ENCODE results near the gene RCOR3.
A peak's percentile ranks its signal among the peaks of the same experiment; 100 is the strongest.
"Not testable (repeated sequence)": the region's sequence is repeated elsewhere in the genome, so short reads cannot be mapped to it uniquely, and the experiment has no call there.

RCOR3 gene

DNA sequence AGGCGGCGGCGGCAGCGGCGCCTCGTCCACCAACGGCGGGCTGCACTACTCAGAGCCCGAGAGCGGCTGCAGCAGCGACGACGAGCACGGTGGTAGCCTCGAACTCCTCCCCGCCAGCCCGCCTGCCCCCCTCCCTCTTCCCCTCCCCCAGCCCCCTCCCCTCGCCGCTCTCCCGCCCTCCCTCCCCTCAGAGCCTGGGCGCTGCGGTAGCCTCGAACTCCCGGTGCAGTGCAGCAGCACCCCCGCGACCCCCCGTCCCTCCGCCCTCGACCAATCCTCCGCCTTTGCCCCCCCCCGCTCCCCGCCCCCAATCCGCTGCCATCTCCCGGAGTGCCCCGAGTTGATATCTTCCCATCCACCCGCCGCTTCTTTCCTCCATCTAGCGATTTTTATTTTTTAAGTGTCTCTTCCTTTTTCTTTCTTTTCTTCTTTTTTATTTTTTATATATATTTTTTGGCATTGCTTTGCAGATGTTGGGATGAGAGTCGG lies 516 bp downstream of the RCOR3 start:
- peak in 1 of 2 donors; percentile 33 for DNase-seq (ENCODE audit: low read depth in 1 of 2, low spot score in 1 of 2)

DNA sequence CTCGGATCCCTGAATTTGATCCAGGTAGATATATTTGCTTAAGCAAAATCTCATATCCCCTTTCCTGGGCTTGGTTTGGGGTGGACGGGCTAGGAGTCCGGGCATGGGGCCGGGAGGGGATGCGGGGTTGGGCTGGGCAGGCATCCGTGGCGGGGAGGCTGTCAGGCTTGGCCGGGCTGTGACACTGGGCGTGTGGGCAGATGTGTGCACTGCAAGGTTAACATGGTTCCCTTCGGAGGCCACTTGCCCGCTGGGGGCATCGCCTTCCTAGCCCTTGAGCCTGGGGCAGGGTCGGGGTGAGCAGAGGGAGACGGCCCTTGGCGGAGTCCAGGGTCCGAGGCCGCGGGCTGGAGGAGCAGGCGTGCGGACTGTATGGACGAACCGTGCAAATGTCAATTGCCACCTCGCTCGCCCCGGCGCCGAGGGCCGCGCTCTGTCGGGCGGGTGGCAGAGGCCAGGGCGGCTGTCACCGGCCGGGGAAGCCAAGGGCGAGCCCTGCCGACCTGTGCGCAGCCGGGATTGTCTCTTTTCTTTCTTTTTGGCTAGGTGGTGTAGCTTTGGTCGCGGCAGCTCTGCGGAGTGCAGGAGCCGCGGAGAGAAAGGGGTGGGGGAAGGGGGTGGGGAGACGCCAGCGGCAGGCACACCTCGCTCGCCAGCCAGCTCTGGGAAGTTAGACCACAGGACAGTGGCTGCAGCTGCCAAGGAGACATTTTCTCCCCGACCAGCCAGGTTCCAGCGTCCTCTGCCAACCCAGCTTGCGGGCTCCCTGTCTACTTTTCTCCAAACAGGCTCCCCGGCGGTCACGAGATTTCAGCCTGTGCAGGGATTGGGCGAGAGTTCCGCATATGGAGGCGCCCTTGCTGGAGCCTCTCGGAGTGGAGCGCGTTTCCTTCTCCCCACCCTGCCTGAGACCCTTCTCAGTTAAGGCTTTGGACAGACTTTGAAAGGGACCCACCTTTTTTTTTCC lies 1.3 kb downstream of the RCOR3 start:
- peak; percentile 21 to 50 for DNase-seq (ENCODE audit: low read depth in 1 of 2, low spot score in 1 of 2)

GRCh38 chr1:211261229-211261628 lies 2.1 kb downstream of the RCOR3 start:
- no peak for DNase-seq (ENCODE audit: low read depth in 1 of 2, low spot score in 1 of 2)

DNA sequence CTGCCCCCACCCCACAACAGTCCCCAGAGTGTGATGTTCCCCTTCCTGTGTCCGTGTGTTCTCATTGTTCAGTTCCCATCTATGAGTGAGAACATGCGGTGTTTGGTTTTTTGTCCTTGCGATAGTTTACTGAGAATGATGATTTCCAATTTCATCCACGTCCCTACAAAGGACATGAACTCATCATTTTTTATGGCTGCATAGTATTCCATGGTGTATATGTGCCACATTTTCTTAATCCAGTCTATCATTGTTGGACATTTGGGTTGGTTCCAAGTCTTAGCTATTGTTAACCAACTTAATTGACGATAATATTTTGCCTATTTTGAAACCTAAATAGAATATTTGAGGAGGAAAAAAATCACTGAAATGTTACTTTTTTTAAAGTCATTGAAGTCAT lies 3.9 kb downstream of the RCOR3 start:
- DNase-seq (ENCODE audit: low read depth in 1 of 2, low spot score in 1 of 2), result not testable (repeated sequence)

DNA sequence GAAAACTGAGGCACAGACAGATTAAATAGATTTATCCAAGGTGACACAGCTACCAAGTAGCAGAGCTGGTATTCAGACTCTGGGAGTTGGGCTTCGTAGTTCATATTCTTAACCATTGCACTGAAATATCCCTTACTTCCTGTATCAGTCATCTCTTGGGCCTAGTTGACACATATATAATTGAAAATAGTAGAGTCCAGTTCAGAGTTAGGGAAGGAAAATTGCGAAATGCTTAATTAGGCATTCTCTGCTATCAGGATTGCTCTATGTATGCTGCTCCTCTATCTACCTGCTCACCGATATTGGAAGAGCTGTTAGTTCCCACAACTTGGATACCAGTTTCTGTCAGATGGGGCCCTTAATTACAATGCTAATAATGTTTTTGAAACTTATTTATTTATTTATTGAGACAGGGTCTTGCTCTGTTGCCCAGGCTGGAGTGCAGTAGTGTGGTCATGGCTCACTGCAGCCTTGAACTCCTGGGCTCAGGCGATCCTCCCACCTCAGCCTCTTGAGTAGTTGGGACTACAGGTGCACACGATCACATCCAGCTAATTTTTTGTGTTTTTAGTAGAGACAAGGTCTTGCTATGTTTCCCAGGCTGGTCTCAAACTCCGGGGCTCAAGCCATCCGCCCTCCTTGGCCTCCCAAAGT lies 8.2 kb downstream of the RCOR3 start:
- no peak for DNase-seq (ENCODE audit: low read depth in 1 of 2, low spot score in 1 of 2)

DNA sequence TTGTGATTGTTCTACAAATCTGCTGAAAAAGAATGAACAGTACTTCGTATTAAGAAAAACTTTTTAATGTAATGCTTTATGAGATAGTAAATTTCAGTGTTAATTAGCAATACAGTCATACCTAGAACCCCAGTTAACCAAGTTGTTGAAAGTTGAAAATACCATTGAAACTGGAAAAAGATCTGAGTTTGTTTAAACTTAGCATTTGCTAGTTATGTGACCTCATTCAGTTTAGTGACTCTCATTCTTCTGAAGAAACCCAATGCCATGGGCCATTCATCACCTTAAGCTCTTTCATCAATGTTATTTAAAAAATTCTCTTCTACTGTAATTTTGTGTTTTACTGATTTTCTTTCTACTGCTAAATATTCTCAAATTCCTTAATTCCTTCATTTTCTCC lies 20.2 kb downstream of the RCOR3 start:
- no peak for DNase-seq (ENCODE audit: low read depth in 1 of 2, low spot score in 1 of 2)

DNA sequence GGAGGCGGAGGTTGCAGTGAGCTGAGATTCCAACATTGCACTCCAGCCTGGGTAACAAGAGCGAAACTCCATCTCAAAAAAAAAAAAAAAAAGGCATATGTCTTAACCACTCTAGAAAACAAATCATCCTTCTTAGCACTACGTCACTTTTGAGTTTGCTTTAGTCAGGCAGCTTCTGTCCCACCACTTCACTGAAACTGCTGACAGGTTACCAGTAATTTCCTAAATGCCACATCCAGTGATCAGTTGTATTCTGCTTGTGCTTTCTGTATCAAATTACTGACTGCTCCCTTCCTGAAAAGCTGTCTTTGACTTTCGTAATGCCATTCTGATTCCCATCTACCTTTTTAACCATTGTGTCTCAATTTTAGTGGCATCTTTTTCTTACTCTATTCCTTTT lies 21.7 kb downstream of the RCOR3 start:
- no peak for DNase-seq (ENCODE audit: low read depth in 1 of 2, low spot score in 1 of 2)

- DNase-seq (ENCODE audit: low read depth in 1 of 2, low spot score in 1 of 2), result no peak
Measured at GRCh38 chr1:211281320-211282022, 22.3 kb downstream of the RCOR3 start.

- DNase-seq (ENCODE audit: low read depth in 1 of 2, low spot score in 1 of 2), result no peak
Measured at GRCh38 chr1:211282023-211282373, 22.8 kb downstream of the RCOR3 start.

- DNase-seq (ENCODE audit: low read depth in 1 of 2, low spot score in 1 of 2), result no peak
Measured at GRCh38 chr1:211285196-211285595, 26.0 kb downstream of the RCOR3 start.

- DNase-seq (ENCODE audit: low read depth in 1 of 2, low spot score in 1 of 2), result no peak
Measured at GRCh38 chr1:211287218-211287617, 28.1 kb downstream of the RCOR3 start.

GRCh38 chr1:211292411-211292810 lies 33.2 kb downstream of the RCOR3 start:
- DNase-seq (ENCODE audit: low read depth in 1 of 2, low spot score in 1 of 2), result no peak

DNA sequence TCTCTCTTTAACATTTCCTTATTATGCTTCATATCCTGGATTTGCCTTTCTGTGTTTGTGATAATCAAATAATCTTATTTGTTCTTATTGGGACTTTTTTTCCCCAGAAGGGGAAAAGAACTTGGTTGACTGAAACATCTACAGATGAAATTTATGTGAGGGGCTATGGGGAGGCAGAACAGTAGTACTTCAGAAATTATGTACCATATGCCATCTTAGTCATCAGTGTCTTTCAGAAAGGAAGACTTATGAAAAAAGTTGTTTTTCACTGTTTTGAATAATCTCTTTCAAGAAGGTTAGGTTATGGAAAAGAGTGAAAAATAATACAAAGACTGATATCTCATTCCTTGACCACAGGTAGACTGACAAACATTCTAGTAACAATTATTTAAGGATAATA lies 37.2 kb downstream of the RCOR3 start:
- DNase-seq (ENCODE audit: low read depth in 1 of 2, low spot score in 1 of 2), result no peak

GRCh38 chr1:211305044-211305443 lies 45.9 kb downstream of the RCOR3 start:
- DNase-seq (ENCODE audit: low read depth in 1 of 2, low spot score in 1 of 2), result peak in 1 of 2 donors; percentile 42

- DNase-seq (ENCODE audit: low read depth in 1 of 2, low spot score in 1 of 2), result no peak
Measured at GRCh38 chr1:211309617-211310016, 50.5 kb downstream of the RCOR3 start.

DNA sequence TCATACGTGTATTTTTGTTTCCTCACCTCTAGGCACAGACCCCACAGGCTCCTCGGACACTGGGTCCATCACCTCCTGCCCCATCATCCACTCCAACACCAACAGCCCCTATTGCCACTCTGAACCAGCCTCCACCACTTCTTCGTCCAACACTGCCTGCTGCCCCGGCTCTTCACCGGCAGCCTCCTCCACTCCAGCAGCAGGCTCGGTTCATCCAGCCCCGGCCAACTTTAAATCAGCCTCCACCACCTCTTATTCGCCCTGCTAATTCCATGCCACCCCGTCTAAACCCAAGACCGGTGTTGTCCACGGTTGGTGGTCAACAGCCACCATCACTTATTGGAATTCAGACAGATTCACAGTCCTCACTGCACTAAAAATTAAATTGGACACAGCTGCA lies 54.2 kb downstream of the RCOR3 start:
- DNase-seq (ENCODE audit: low read depth in 1 of 2, low spot score in 1 of 2), result no peak

GRCh38 chr1:211318576-211319280 lies 59.6 kb downstream of the RCOR3 start:
- no peak for DNase-seq (ENCODE audit: low read depth in 1 of 2, low spot score in 1 of 2)

DNA sequence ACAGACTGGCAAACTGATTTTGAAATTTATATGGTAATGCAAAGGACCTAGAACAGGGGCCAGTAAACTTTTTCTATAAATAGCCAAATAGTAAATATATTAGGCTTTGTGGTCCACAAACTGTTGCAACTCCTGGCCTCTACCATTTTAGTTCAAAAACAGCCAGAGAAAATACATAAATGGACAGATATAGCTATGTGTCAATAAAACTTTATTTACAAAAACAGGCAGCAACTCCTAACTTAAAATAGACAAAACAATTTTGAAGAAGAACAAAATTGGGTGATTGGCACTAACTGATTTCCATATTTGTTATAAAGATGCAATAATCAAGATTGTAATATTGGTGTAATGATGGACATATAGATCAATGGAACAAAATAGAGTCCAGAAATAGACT lies 60.7 kb downstream of the RCOR3 start:
- DNase-seq (ENCODE audit: low read depth in 1 of 2, low spot score in 1 of 2), result no peak

DNA sequence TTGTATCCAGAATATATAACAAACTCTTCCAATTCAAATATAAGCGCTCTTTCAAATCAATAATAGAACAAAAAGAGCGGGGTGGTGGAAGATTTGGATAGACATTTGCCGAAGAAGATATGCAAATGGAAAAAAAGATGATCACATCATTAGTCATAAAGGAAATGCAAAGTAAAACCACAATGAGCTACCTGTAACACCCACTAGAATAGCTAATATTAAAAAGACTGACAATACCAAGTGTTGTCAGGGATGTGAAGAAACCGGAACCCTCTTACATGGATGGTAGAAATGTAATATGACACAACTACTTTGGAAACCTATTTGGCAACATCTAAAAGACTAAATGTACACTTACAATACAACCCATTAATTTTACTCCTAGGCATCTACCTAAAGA lies 61.8 kb downstream of the RCOR3 start:
- DNase-seq (ENCODE audit: low read depth in 1 of 2, low spot score in 1 of 2), result no peak

DNA sequence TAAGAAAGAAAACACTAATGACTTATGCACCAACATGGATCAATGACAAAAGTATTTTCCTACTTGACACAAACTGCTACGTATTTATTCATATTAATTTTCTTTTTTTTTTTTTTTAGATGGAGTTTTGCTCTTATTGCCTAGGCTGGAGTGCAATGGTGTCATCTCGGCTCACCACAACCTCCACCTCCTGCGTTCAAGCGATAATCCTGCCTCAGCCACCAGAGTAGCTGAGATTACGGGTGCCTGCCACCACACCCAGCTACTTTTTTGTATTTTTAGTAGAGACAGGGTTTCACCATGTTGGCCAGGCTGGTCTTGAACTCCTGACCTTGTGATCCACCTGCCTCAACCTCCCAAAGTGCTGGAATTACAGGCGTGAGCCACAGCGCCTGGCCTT lies 62.5 kb downstream of the RCOR3 start:
- not testable (repeated sequence) for DNase-seq (ENCODE audit: low read depth in 1 of 2, low spot score in 1 of 2)
